OCI-M2 (cell line): ENCODE data around the gene SLC38A5.
"Not testable (repeated sequence)": the region's sequence is repeated elsewhere in the genome, so short reads cannot be mapped to it uniquely, and the experiment has no call there.

ENCODE experiments used
- DNase-seq: peaks from one replicate; lab custom pipeline; 2025; ENCODE audit not compliant: unreplicated experiment; lab: John Stamatoyannopoulos, UW

The SLC38A5 gene

GRCh38 chrX:48470110-48470832 lies at the start of gene SLC38A5:
SLC38A5 (minus strand) TSS chrX:48470260; CDS start chrX:48467924, 2,336 bp downstream.
- no peak for DNase-seq

- DNase-seq, result not testable (repeated sequence)
Observed at GRCh38 chrX:48519481-48519880, 49.4 kb upstream of the SLC38A5 start.

GRCh38 chrX:48516987-48517386 lies 46.9 kb upstream of the SLC38A5 start:
- DNase-seq, result no peak

GRCh38 chrX:48516285-48516684 lies 46.2 kb upstream of the SLC38A5 start:
- DNase-seq, result no peak

GRCh38 chrX:48515842-48516241 lies 45.8 kb upstream of the SLC38A5 start:
- no peak for DNase-seq

GRCh38 chrX:48514868-48515460 lies 44.9 kb upstream of the SLC38A5 start:
- DNase-seq, result no peak

GRCh38 chrX:48514126-48514806 lies 44.2 kb upstream of the SLC38A5 start:
- DNase-seq, result no peak

GRCh38 chrX:48513670-48514069 lies 43.6 kb upstream of the SLC38A5 start:
- no peak for DNase-seq

GRCh38 chrX:48512371-48512935 lies 42.4 kb upstream of the SLC38A5 start:
- DNase-seq, result no peak

- no peak for DNase-seq
Observed at GRCh38 chrX:48511560-48511959, 41.5 kb upstream of the SLC38A5 start.

GRCh38 chrX:48509619-48510018 lies 39.6 kb upstream of the SLC38A5 start:
- DNase-seq, result no peak

- DNase-seq, result no peak
Observed at GRCh38 chrX:48509245-48509590, 39.2 kb upstream of the SLC38A5 start.

- no peak for DNase-seq
Observed at GRCh38 chrX:48508400-48509244, 38.6 kb upstream of the SLC38A5 start, which contains the start of gene PORCN. PORCN (plus strand) TSS chrX:48508992; CDS start chrX:48509821, 829 bp downstream.

- DNase-seq, result no peak
Observed at GRCh38 chrX:48507246-48507645, 37.2 kb upstream of the SLC38A5 start.

GRCh38 chrX:48505481-48505880 lies 35.4 kb upstream of the SLC38A5 start:
- no peak for DNase-seq

- no peak for DNase-seq
Observed at GRCh38 chrX:48504261-48504660, 34.2 kb upstream of the SLC38A5 start.

- no peak for DNase-seq
Observed at GRCh38 chrX:48498374-48498809, 28.3 kb upstream of the SLC38A5 start.

- no peak for DNase-seq
Observed at GRCh38 chrX:48497871-48498270, 27.8 kb upstream of the SLC38A5 start.

- DNase-seq, result no peak
Observed at GRCh38 chrX:48496660-48497059, 26.6 kb upstream of the SLC38A5 start.

GRCh38 chrX:48493890-48494364 lies 23.9 kb upstream of the SLC38A5 start:
- DNase-seq, result no peak
